Right lobe of liver (tissue), 6 donors: Measurements from ENCODE around the gene CAPN14. TPM values are rescaled to one million over a fixed set of nuclear protein-coding genes. Genes with fewer than 3 reads are reported as not detected.
A peak's percentile ranks its signal among the peaks of the same experiment; 100 is the strongest.

Source experiments
- ATAC-seq, 4 donors: fragments of 200-7000 bp; cut with Tn5 transposase; one replicate each; pipeline ENCODE4 v1.9.1; 2020; ENCODE audit warnings: mild to moderate bottlenecking in 4 of 4, moderate library complexity in 4 of 4
- DNase-seq, 3 donors: peaks; one replicate each; pipeline ENCODE4 v3.0.0-alpha.2; 2020
- H3K27ac ChIP-seq, 3 donors: fragments of 200-600 bp; one replicate each; pipeline ENCODE4 v1.8.0; 2022
- H3K27me3 ChIP-seq, 2 donors: fragments of 200-600 bp; one replicate each; pipeline ENCODE4 v1.8.0; 2022
- H3K36me3 ChIP-seq, 4 donors: fragments of 200-600 bp; sonication (generic) in 1 of 4; one replicate each; pipeline versions ENCODE4 v1.5.1 to v1.8.0; 2017 to 2022; ENCODE audit warnings: control low read depth in 1 of 4
- H3K4me1 ChIP-seq, 4 donors: fragments of 200-600 bp; sonication (generic) in 1 of 4; one replicate each; pipeline versions ENCODE4 v1.5.1 to v1.8.0; 2017 to 2022; ENCODE audit warnings: control low read depth in 1 of 4
- H3K4me3 ChIP-seq, 3 donors: fragments of 200-600 bp; one replicate each; pipeline ENCODE4 v1.8.0; 2022
- H3K9me3 ChIP-seq, 4 donors: fragments of 200-600 bp; sonication (generic) in 1 of 4; one replicate each; pipeline versions ENCODE4 v1.5.1 to v1.8.0; 2017 to 2022; ENCODE audit warnings: control low read depth in 1 of 4
- POLR2A ChIP-seq: fragments of 450-650 bp; IDR thresholded peaks from one replicate; pipeline ENCODE4 v1.6.1; 2017; ENCODE audit warnings: antibody characterized with exemption, mild to moderate bottlenecking
- WGBS: methylation state at CpG from one replicate; pipeline ENCODE4 v1.1.6; 2018; ENCODE audit warnings: low coverage, low lambda C conversion rate; ENCODE audit not compliant: insufficient coverage; ENCODE audit errors: missing lambda C conversion rate; 5-methylcytosine and 5-hydroxymethylcytosine counted together
- intact Hi-C, 2 donors: fragments of 100-400 bp; cut with DNase I; formaldehyde crosslinking; loops; one replicate each; pipeline versions ENCODE4 v1.11.2 to v1.14.1; 2022
- total RNA-seq, 6 experiments: library from RNA; depleted of rRNA in 2 of 6; stranded (reverse); fragments of >200 nt in 2 of 6; fragmentation: NEBNext Ultra II Directional in 3 of 6; extraction: Animal tissue kit (Norgen Biotek cat#: 25700) in 3 of 6; gene quantifications; one replicate each; pipeline versions ENCODE4 v1.1.0 to v1.2.4, GENCODE V29; 2016 to 2023
- TF ChIP-seq, protein P1 (sequence below), 4 donors: fragments of 200-600 bp in 3 of 4; fragments of 450-650 bp in 1 of 4; IDR thresholded peaks; one replicate each; pipeline versions ENCODE4 v1.5.1 to v1.8.0; 2016 to 2022; ENCODE audit warnings: antibody characterized with exemption in 4 of 4, mild to moderate bottlenecking in 2 of 4
- donor health status: DM: no; HTN: yes; CAD: no.
- donor health status: DM: no; HTN: no; CAD: no.
- donor health status: DM: no; HTN: no; CAD: no.
- donor health status: DM: no; HTN: yes; CAD: no.
- donor health status: DM: no; HTN: yes; CAD: no.

Gene CAPN14
- total RNA-seq, 6 experiments from 2014 or later = 0.12 TPM; not detected in 5

DNA sequence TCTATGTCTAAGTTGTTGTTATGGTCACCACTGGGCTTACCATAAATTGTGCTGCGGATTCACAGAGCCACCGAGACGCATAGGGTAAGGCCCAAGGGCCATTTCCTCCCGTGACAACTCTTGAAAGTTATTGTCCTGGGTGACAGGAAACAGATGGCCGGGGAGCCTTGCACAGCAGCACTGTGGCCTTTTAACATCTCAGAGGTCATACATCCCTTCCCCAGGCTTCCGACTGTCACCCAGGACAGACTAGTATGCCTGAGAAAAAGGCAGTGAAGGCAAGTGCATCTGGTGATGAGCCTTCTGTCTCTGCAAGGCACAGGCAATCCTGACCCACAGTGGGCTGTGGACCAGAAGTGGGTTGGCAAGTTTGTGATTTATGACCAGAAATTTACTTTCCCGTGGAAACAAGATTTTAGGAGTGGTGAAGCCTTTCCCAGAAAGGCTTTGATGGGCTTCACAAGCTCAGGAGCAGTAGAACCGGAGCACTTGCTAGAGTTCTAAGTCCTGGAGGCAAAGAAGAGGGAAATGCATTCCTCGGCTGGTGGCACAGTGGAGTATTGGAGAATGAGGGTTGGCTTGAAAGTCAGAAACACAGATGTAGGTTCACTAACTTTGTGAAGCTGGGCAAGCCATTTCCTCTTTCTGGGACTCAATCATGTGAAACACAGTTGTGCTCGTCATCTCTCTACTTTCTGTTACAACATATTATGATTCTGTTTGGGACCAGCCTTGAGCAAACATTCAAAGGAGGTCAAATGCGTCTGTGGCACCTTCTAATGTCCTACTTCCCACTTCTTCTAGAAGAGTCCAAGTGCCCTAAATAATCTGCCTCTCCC, 2.0 kb upstream of the CAPN14 start:
- intact Hi-C loops = no loop called here
- H3K27ac ChIP-seq = no peak overlapping the region
- 38% methylated on average over 10 of the region's 11 CpGs for WGBS

DNA sequence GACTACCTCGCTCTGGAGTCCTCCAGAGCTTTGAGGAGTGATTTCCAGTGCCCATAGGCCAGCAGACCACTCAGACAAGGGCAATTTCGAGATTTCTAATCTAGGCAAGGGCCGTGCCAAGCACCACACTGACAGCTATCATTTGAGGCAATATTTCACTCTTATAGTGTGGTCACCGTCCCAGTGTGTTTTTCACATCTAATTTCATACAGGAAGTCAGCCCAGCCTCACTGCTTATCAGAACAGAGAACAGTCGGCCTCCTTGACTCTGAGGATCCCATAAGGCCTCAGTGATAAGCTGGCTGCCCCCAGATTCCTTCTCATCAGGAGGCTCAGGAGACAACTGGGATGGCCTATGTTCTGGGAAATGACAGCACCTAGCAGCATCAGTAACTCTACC, 581 bp downstream of the CAPN14 start:
- H3K9me3 ChIP-seq = no peaks in the 10 kb centered on the region

More for the DNA sequence above, 2.0 kb upstream of the CAPN14 start:
- Histone ChIP-seq H3K27me3 (no peaks in the 10 kb centered on the region), H3K9me3 (no peaks in the 10 kb centered on the region), H3K4me1 (no peaks in the 10 kb centered on the region), H3K36me3 (no peaks in the 10 kb centered on the region), H3K4me3 (no peak overlapping the region)
- DNase-seq = no peak
- no peak for TF ChIP-seq POLR2A
- TF ChIP-seq, protein P1, sequence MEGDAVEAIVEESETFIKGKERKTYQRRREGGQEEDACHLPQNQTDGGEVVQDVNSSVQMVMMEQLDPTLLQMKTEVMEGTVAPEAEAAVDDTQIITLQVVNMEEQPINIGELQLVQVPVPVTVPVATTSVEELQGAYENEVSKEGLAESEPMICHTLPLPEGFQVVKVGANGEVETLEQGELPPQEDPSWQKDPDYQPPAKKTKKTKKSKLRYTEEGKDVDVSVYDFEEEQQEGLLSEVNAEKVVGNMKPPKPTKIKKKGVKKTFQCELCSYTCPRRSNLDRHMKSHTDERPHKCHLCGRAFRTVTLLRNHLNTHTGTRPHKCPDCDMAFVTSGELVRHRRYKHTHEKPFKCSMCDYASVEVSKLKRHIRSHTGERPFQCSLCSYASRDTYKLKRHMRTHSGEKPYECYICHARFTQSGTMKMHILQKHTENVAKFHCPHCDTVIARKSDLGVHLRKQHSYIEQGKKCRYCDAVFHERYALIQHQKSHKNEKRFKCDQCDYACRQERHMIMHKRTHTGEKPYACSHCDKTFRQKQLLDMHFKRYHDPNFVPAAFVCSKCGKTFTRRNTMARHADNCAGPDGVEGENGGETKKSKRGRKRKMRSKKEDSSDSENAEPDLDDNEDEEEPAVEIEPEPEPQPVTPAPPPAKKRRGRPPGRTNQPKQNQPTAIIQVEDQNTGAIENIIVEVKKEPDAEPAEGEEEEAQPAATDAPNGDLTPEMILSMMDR (IDR thresholded peaks at IDR 0.05) = no peak
- peak; percentile 27 to 53 (median 44) for ATAC-seq

GRCh38 chr2:31214444-31214915, 2.8 kb downstream of the CAPN14 start:
- H3K36me3 ChIP-seq = no peaks in the 10 kb centered on the region
- H3K9me3 ChIP-seq = no peaks in the 10 kb centered on the region
- DNase-seq = no peak
- no peaks in the 10 kb centered on the region for H3K27me3 ChIP-seq
- H3K4me1 ChIP-seq = no peaks in the 10 kb centered on the region
- TF ChIP-seq POLR2A = no peak
- TF ChIP-seq, protein P1 (IDR thresholded peaks at IDR 0.05) = no peak
- no peak overlapping the region for H3K4me3 ChIP-seq
- ATAC-seq = no peak
- WGBS = 0% methylated on average over 1 of the region's 8 CpGs
- intact Hi-C loops = no loop called here
- no peak overlapping the region for H3K27ac ChIP-seq

More for the DNA sequence above, 581 bp downstream of the CAPN14 start:
- no peak for ATAC-seq
- DNase-seq = no peak
- no peak overlapping the region for H3K27ac ChIP-seq
- 53% methylated on average over 3 of the region's 5 CpGs for WGBS
- no peaks in the 10 kb centered on the region for H3K36me3 ChIP-seq
- intact Hi-C loops = no loop called here
- H3K4me3 ChIP-seq = no peak overlapping the region
- H3K4me1 ChIP-seq = no peaks in the 10 kb centered on the region
- H3K27me3 ChIP-seq = no peaks in the 10 kb centered on the region
- TF ChIP-seq, protein P1 (IDR thresholded peaks at IDR 0.05) = no peak
- TF ChIP-seq POLR2A = no peak

- intact Hi-C loops = no loop called here
- no peaks in the 10 kb centered on the region for H3K27me3 ChIP-seq
- no peak overlapping the region for H3K4me3 ChIP-seq
- DNase-seq = no peak
- H3K4me1 ChIP-seq = no peaks in the 10 kb centered on the region
- no peak for TF ChIP-seq POLR2A
- TF ChIP-seq, protein P1 (IDR thresholded peaks at IDR 0.05) = no peak
- no peaks in the 10 kb centered on the region for H3K36me3 ChIP-seq
- H3K27ac ChIP-seq = no peak overlapping the region
- no peak for ATAC-seq
- H3K9me3 ChIP-seq = no peaks in the 10 kb centered on the region
- WGBS = 7% methylated on average over 4 of the region's 4 CpGs
These were observed 3.5 kb downstream of the CAPN14 start for GRCh38 chr2:31213601-31214443.
